HepG2 (cell line): Measurements from ENCODE around the gene MRPS7. TPM values are rescaled to one million over a fixed set of nuclear protein-coding genes. Genes with fewer than 3 reads are reported as not detected.

Source experiments
- AGO1 ChIP-seq: fragments of 200-400 bp; formaldehyde crosslinking; IDR thresholded peaks from 2 replicates; pipeline ENCODE4 v1.6.1; 2017; ENCODE audit warnings: mild to moderate bottlenecking, low read depth, low read length, moderate library complexity; ENCODE audit not compliant: poor library complexity, severe bottlenecking
- CBFB ChIP-seq: sonication (generic); formaldehyde crosslinking; IDR thresholded peaks from 2 replicates; pipeline ENCODE4 v1.4.0; 2020; ENCODE audit warnings: missing genetic modification reagents
- CEBPZ ChIP-seq: IDR thresholded peaks from 2 replicates; pipeline ENCODE4 v1.6.1; 2012; ENCODE audit warnings: low read length, improper control_type of control experiment
- DZIP1 ChIP-seq: sonication (generic); formaldehyde crosslinking; IDR thresholded peaks from 2 replicates; pipeline ENCODE4 v1.5.0; 2020; ENCODE audit warnings: mild to moderate bottlenecking, missing genetic modification reagents
- GABPB1 ChIP-seq: IDR thresholded peaks from 2 replicates; pipeline ENCODE4 v1.6.1; 2016; ENCODE audit warnings: mild to moderate bottlenecking, missing genetic modification reagents, moderate library complexity, missing compliant biosample characterization
- HNF4G ChIP-seq, 2 experiments: sonication (generic) in 1 of 2; formaldehyde crosslinking in 1 of 2; IDR thresholded peaks; 2 replicates each; pipeline versions ENCODE4 v1.4.0 to v1.6.1; 2011 to 2020; ENCODE audit warnings: borderline replicate concordance in 2 of 2, low read depth in 2 of 2, mild to moderate bottlenecking in 2 of 2, low read length in 1 of 2, missing genetic modification reagents in 1 of 2, moderate library complexity in 1 of 2
- POGK ChIP-seq: sonication (generic); formaldehyde crosslinking; conservative IDR thresholded peaks from 2 replicates; pipeline ENCODE4 v1.8.0; 2022; ENCODE audit warnings: mild to moderate bottlenecking, moderate library complexity, missing genetic modification reagents
- RAD21 ChIP-seq: fragments of 450-650 bp; formaldehyde crosslinking; IDR thresholded peaks from 2 replicates; pipeline ENCODE4 v1.5.0; 2020; ENCODE audit warnings: mild to moderate bottlenecking
- SOX6 ChIP-seq, 2 experiments: fragments of 450-650 bp in 1 of 2; sonication (generic) in 1 of 2; formaldehyde crosslinking in 1 of 2; IDR thresholded peaks; 2 replicates each; pipeline versions ENCODE4 v1.4.0 to v1.6.1; 2017 to 2020; ENCODE audit warnings: antibody characterized with exemption in 1 of 2, mild to moderate bottlenecking in 1 of 2, missing genetic modification reagents in 1 of 2
- STAT5B ChIP-seq: sonication (generic); formaldehyde crosslinking; IDR thresholded peaks from 2 replicates; pipeline ENCODE4 v1.4.0; 2020; ENCODE audit warnings: missing genetic modification reagents
- TEAD3 ChIP-seq: optimal IDR thresholded peaks from 2 replicates; pipeline ENCODE3; 2016; ENCODE audit warnings: borderline replicate concordance
- TRIM24 ChIP-seq: sonication (generic); formaldehyde crosslinking; IDR thresholded peaks from 2 replicates; pipeline ENCODE4 v1.8.0; 2022; ENCODE audit warnings: mild to moderate bottlenecking, missing genetic modification reagents
- XRCC5 ChIP-seq: fragments of 200-400 bp; formaldehyde crosslinking; optimal IDR thresholded peaks from 2 replicates; pipeline ENCODE3; 2017; ENCODE audit warnings: mild to moderate bottlenecking, low read length
- ZFX ChIP-seq: sonication (generic); formaldehyde crosslinking; IDR thresholded peaks from 2 replicates; pipeline ENCODE4 v1.4.0; 2020; ENCODE audit warnings: mild to moderate bottlenecking, low read depth, missing genetic modification reagents, moderate library complexity
- ZNF253 ChIP-seq: sonication (generic); formaldehyde crosslinking; IDR thresholded peaks from 2 replicates; pipeline ENCODE4 v1.8.0; 2022; ENCODE audit warnings: mild to moderate bottlenecking, missing genetic modification reagents, borderline replicate concordance
- ZNF329 ChIP-seq: sonication (generic); formaldehyde crosslinking; IDR thresholded peaks from 2 replicates; pipeline ENCODE4 v1.9.0; 2021; ENCODE audit warnings: low read depth, mild to moderate bottlenecking, missing genetic modification reagents
- ZNF333 ChIP-seq: sonication (generic); formaldehyde crosslinking; IDR thresholded peaks from 2 replicates; pipeline ENCODE4 v1.4.0; 2020; ENCODE audit warnings: mild to moderate bottlenecking, missing genetic modification reagents, borderline replicate concordance
- ZNF556 ChIP-seq: sonication (generic); formaldehyde crosslinking; IDR thresholded peaks from 2 replicates; pipeline ENCODE4 v1.4.0; 2020; ENCODE audit warnings: mild to moderate bottlenecking, missing genetic modification reagents, borderline replicate concordance
- ZNF891 ChIP-seq: sonication (generic); formaldehyde crosslinking; IDR thresholded peaks from 2 replicates; pipeline ENCODE4 v1.5.0; 2020; ENCODE audit warnings: mild to moderate bottlenecking, missing genetic modification reagents
- ZSCAN21 ChIP-seq: sonication (generic); formaldehyde crosslinking; IDR thresholded peaks from 2 replicates; pipeline ENCODE4 v1.8.0; 2022; ENCODE audit warnings: mild to moderate bottlenecking, missing genetic modification reagents, moderate library complexity, borderline replicate concordance
- polyA plus RNA-seq, 8 experiments: library from polyadenylated mRNA; depleted of rRNA in 3 of 8; stranded (reverse) in 7 of 8; unstranded in 1 of 8; fragments of >200 nt; fragmentation: Illumina TruSeq in 4 of 8; extraction: Trizol in 4 of 8; gene quantifications; 2 replicates each; pipeline versions ENCODE4 v1.2.1 to v1.2.3, GENCODE V29; 2011 to 2016; ENCODE audit warnings: low read depth in 4 of 8, missing spikeins in 1 of 8, mixed read lengths in 1 of 8; ENCODE audit not compliant: insufficient read depth in 1 of 8
- total RNA-seq, 5 experiments: library from RNA; depleted of rRNA; stranded (reverse); fragments of >200 nt; fragmentation: Illumina TruSeq; extraction: Trizol; gene quantifications; 2 replicates each; pipeline ENCODE4 v1.2.3, GENCODE V29; 2016; ENCODE audit warnings: low read depth in 1 of 5

MRPS7 gene
- total and polyA plus RNA-seq, 2 of the 13 experiments (the other 11 are each of a cell fraction or from before 2014, with no cell fraction given) = 97.0 to 162 TPM

GRCh38 chr17:75240394-75241142 lies 21.1 kb upstream of the MRPS7 start (continued):
- TF ChIP-seq CEBPZ (no peak), POGK (CRISPR knock-in tag) (0 out of 2 replicates have a peak, but pooled peaks have one; percentile 26), GABPB1 (CRISPR knock-in tag) (peak; percentile 22; the same call in 1 of the 2 replicates), TEAD3 (CRISPR knock-in tag) (peak; percentile 29), DZIP1 (CRISPR knock-in tag) (no peak), RAD21 (CRISPR knock-in tag) (peak; percentile 77), ZNF329 (CRISPR knock-in tag) (no peak), SOX6 (IDR thresholded peaks at IDR 0.05) (no peak), SOX6 (CRISPR knock-in tag; IDR thresholded peaks at IDR 0.05) (0 out of 2 replicates have a peak, but pooled peaks have one; percentile 18), AGO1 (peak; percentile 12), ZFX (CRISPR knock-in tag) (peak; percentile 45), STAT5B (no peak), ZSCAN21 (peak; percentile 48; the same call in 1 of the 2 replicates), CBFB (CRISPR knock-in tag) (0 out of 2 replicates have a peak, but pooled peaks have one; percentile 32), ZNF333 (CRISPR knock-in tag) (0 out of 2 replicates have a peak, but pooled peaks have one; percentile 64), XRCC5 (peak; percentile 93), ZNF891 (peak; percentile 51; the same call in 1 of the 2 replicates), ZNF253 (CRISPR knock-in tag) (0 out of 2 replicates have a peak, but pooled peaks have one; percentile 66), TRIM24 (CRISPR knock-in tag) (no peak), ZNF556 (CRISPR knock-in tag) (0 out of 2 replicates have a peak, but pooled peaks have one; percentile 46), HNF4G (IDR thresholded peaks at IDR 0.05; ENCODE audit: borderline replicate concordance, low read depth, low read length) (0 out of 2 replicates have a peak, but pooled peaks have one; percentile 4), HNF4G (CRISPR knock-in tag; IDR thresholded peaks at IDR 0.05; ENCODE audit: borderline replicate concordance, low read depth) (no peak)
